CD14-positive monocyte (primary cell): ENCODE results near the gene CTXN1. TPM values are rescaled to one million over a fixed set of nuclear protein-coding genes. Genes with fewer than 3 reads are reported as not detected.

ENCODE experiments used
- DNase-seq, 3 donors: peaks; one replicate each; pipeline ENCODE4 v3.0.0-alpha.2; 2011 to 2022
- H2AFZ ChIP-seq: 2 replicates; pipeline ENCODE4 v1.6.0; 2012; ENCODE audit warnings: mild to moderate bottlenecking, low read depth, low read length, inconsistent platforms; ENCODE audit not compliant: insufficient read depth, poor library complexity, severe bottlenecking
- H3K27ac ChIP-seq, 2 donors: 1 replicate in 1 of 2; 2 replicates in 1 of 2; pipeline ENCODE4 v1.5.1; 2012 to 2013; ENCODE audit warnings: low read length in 2 of 2, control low read depth in 1 of 2, inconsistent platforms in 1 of 2, low read depth in 1 of 2, mild to moderate bottlenecking in 1 of 2
- H3K27me3 ChIP-seq, 2 donors: one replicate each; pipeline versions ENCODE4 v1.6.0 to v1.6.1; 2011 to 2013; ENCODE audit warnings: low read length in 2 of 2; ENCODE audit not compliant: control insufficient read depth in 2 of 2, insufficient read depth in 2 of 2
- H3K36me3 ChIP-seq, 2 donors: replicated peaks in 1 of 2; 1 replicate in 1 of 2; 2 replicates in 1 of 2; pipeline versions ENCODE4 v1.5.1 to v1.6.1; 2012 to 2013; ENCODE audit warnings: low read length in 2 of 2, control low read depth in 1 of 2, inconsistent platforms in 1 of 2, mild to moderate bottlenecking in 1 of 2; ENCODE audit not compliant: insufficient read depth in 2 of 2, control insufficient read depth in 1 of 2
- H3K4me1 ChIP-seq, 2 donors: 1 replicate in 1 of 2; 2 replicates in 1 of 2; pipeline versions ENCODE4 v1.5.1 to v1.6.1; 2012 to 2013; ENCODE audit warnings: low read length in 2 of 2, control low read depth in 1 of 2, inconsistent platforms in 1 of 2, mild to moderate bottlenecking in 1 of 2, moderate library complexity in 1 of 2; ENCODE audit not compliant: insufficient read depth in 2 of 2, control insufficient read depth in 1 of 2
- H3K4me2 ChIP-seq: replicated peaks from 2 replicates; pipeline ENCODE3; 2012; ENCODE audit warnings: low read length, moderate library complexity, mild to moderate bottlenecking; ENCODE audit not compliant: poor library complexity, severe bottlenecking; ENCODE audit errors: extremely low read depth
- H3K4me3 ChIP-seq, 3 experiments: fragments of 200-600 bp in 1 of 3; sonication (generic) in 1 of 3; replicated peaks in 1 of 3; 1 replicate in 2 of 3; 2 replicates in 1 of 3; pipeline ENCODE4 v1.5.1; 2011 to 2013; ENCODE audit warnings: low read length in 3 of 3, mild to moderate bottlenecking in 3 of 3, control low read depth in 2 of 3, low read depth in 2 of 3, inconsistent platforms in 1 of 3, moderate library complexity in 1 of 3
- H3K79me2 ChIP-seq: 2 replicates; pipeline ENCODE4 v1.6.0; 2012; ENCODE audit warnings: mild to moderate bottlenecking, control low read depth, inconsistent platforms, low read length, moderate library complexity; ENCODE audit not compliant: insufficient read depth
- H3K9ac ChIP-seq: 2 replicates; pipeline ENCODE4 v1.6.0; 2017; ENCODE audit warnings: low read length, mild to moderate bottlenecking; ENCODE audit not compliant: insufficient read depth, poor library complexity, severe bottlenecking
- H3K9me3 ChIP-seq, 2 donors: replicated peaks in 1 of 2; 1 replicate in 1 of 2; 2 replicates in 1 of 2; pipeline versions ENCODE4 v1.5.1 to v1.6.1; 2012 to 2013; ENCODE audit warnings: low read length in 2 of 2, control low read depth in 1 of 2; ENCODE audit not compliant: control insufficient read depth in 1 of 2, insufficient read depth in 1 of 2
- H4K20me1 ChIP-seq: 2 replicates; pipeline ENCODE4 v1.6.0; 2012; ENCODE audit warnings: mild to moderate bottlenecking, low read length, control low read depth, moderate library complexity; ENCODE audit not compliant: insufficient read depth
- H3K27ac Mint-ChIP-seq, 7 donors: one replicate each; pipeline ENCODE4 v1.8.0; 2020; ENCODE audit warnings: mild to moderate bottlenecking in 7 of 7, mixed read lengths in 7 of 7, moderate library complexity in 6 of 7, inconsistent platforms in 2 of 7
- H3K27me3 Mint-ChIP-seq, 3 donors: one replicate each; pipeline ENCODE4 v1.8.0; 2021 to 2022; ENCODE audit warnings: low read depth in 3 of 3, mild to moderate bottlenecking in 3 of 3, mixed read lengths in 3 of 3, moderate library complexity in 3 of 3, inconsistent platforms in 1 of 3
- H3K36me3 Mint-ChIP-seq, 2 donors: one replicate each; pipeline ENCODE4 v1.8.0; 2020; ENCODE audit warnings: mixed read lengths in 2 of 2, inconsistent platforms in 1 of 2, mild to moderate bottlenecking in 1 of 2
- H3K4me1 Mint-ChIP-seq: one replicate; pipeline ENCODE4 v1.8.0; 2020; ENCODE audit warnings: mild to moderate bottlenecking, mixed read lengths
- H3K4me3 Mint-ChIP-seq, 2 donors: one replicate each; pipeline ENCODE4 v1.8.0; 2020; ENCODE audit warnings: mild to moderate bottlenecking in 2 of 2, mixed read lengths in 2 of 2, moderate library complexity in 1 of 2
- H3K9me3 Mint-ChIP-seq, 7 donors: one replicate each; pipeline ENCODE4 v1.8.0; 2020 to 2022; ENCODE audit warnings: mixed read lengths in 7 of 7, mild to moderate bottlenecking in 6 of 7, moderate library complexity in 6 of 7, inconsistent platforms in 2 of 7
- CTCF ChIP-seq: fragments of 200-600 bp; IDR thresholded peaks from one replicate; pipeline ENCODE4 v1.8.0; 2022; ENCODE audit warnings: antibody characterized with exemption, mild to moderate bottlenecking
- WGBS: methylation state at CpG from one replicate; pipeline ENCODE4 v1.1.5; 2013; ENCODE audit warnings: missing lambda C conversion rate; ENCODE audit not compliant: insufficient coverage; 5-methylcytosine and 5-hydroxymethylcytosine counted together
- intact Hi-C, 2 donors: fragments of 100-400 bp; cut with micrococcal nuclease; formaldehyde crosslinking; loops; one replicate each; pipeline versions ENCODE4 v1.15.0 to v1.15.1; 2023
- polyA minus RNA-seq: library from RNA; depleted of rRNA, polyadenylated mRNA; stranded (reverse); fragments of >200 nt; gene quantifications from 2 replicates; pipeline ENCODE4 v1.2.3, GENCODE V29; 2012
- polyA plus RNA-seq, 3 donors: library from polyadenylated mRNA; depleted of rRNA in 1 of 3; unstranded in 2 of 3; stranded (reverse) in 1 of 3; fragments of 300-500 nt in 2 of 3; fragments of >200 nt in 1 of 3; fragmentation: Illumina TruSeq in 2 of 3; gene quantifications; 1 replicate in 2 of 3; 2 replicates in 1 of 3; pipeline ENCODE4 v1.2.3, GENCODE V29; 2012 to 2021
- total RNA-seq, 12 experiments: library from RNA in 1 of 12; stranded (reverse) in 1 of 12; fragments of 120-200 nt in 1 of 12; gene quantifications; one replicate each; pipeline ENCODE4 v1.2.4 and lab custom pipeline; 2013 to 2026; ENCODE audit warnings: mixed read lengths in 6 of 12, inconsistent platforms in 1 of 12

Gene CTXN1
- total RNA-seq (2013), result not detected
- polyA plus RNA-seq (not detected), polyA minus RNA-seq (0.40 TPM in 1 of 2 replicates, not detected in the other), total RNA-seq (lab: John Stamatoyannopoulos, UW) (0 to 2.0 (median 0) reads per million in 11 experiments)

GRCh38 chr19:7926021-7926726, at the start of gene CTXN1:
Gene CTXN1 (minus strand): TSS chr19:7926135. CDS start chr19:7925538, 597 bp downstream.
- peaks cover 0 to 2% (median 1%) of the 10 kb centered on the region in 7 donors for H3K9me3 Mint-ChIP-seq
- peak within 1 kb of the TSS in 3 of 7 donors; percentile 30 to 73 (median 45) for H3K27ac Mint-ChIP-seq
- H3K4me1 ChIP-seq, result peaks cover 16 to 27% of the 10 kb centered on the region in 2 donors
- intact Hi-C loops, result loop anchor here in 1 of 2 donors (10.0 kb wide), 1 partner anchor 1889 kb away; the partner anchor contains the start of gene FBXL12
- H2AFZ ChIP-seq, result peak within 1 kb of the TSS; percentile 31
- H3K4me3 Mint-ChIP-seq, result peak within 1 kb of the TSS; percentile 72 to 91
- H3K4me3 ChIP-seq, result peak within 1 kb of the TSS in 1 of 3 experiments; percentile 59
- H3K4me1 Mint-ChIP-seq, result peaks cover 16% of the 10 kb centered on the region
- no peak within 1 kb of the TSS for H3K9ac ChIP-seq
- H3K79me2 ChIP-seq, result no peaks in the 10 kb centered on the region
- no peak for TF ChIP-seq CTCF
- DNase-seq, result peak in 2 of 3 donors; percentile 30 to 48
- H3K4me2 ChIP-seq, result peak within 1 kb of the TSS; percentile 70
- no peak within 1 kb of the TSS for H3K27ac ChIP-seq
- peaks cover 13 to 19% (median 13%) of the 10 kb centered on the region in 3 donors for H3K27me3 Mint-ChIP-seq
- 21% methylated on average over 55 of the region's 65 CpGs for WGBS
- no peaks in the 10 kb centered on the region for H3K9me3 ChIP-seq
- peaks cover 22 to 25% of the 10 kb centered on the region in 2 donors for H3K36me3 ChIP-seq
- H3K36me3 Mint-ChIP-seq, result peaks cover 24 to 32% of the 10 kb centered on the region in 2 donors
- peaks cover 7% of the 10 kb centered on the region for H4K20me1 ChIP-seq
- H3K27me3 ChIP-seq, result no peaks in the 10 kb centered on the region

GRCh38 chr19:7975037-7975436, 49.1 kb upstream of the CTXN1 start:
- no peak overlapping the region for H3K4me3 Mint-ChIP-seq
- H3K79me2 ChIP-seq, result no peaks in the 10 kb centered on the region
- H3K4me3 ChIP-seq, result no peak overlapping the region
- no peaks in the 10 kb centered on the region for H3K27me3 ChIP-seq
- no peak overlapping the region for H3K27ac ChIP-seq
- no peak overlapping the region for H2AFZ ChIP-seq
- H3K9me3 ChIP-seq, result no peaks in the 10 kb centered on the region
- WGBS, result 100% methylated on average over 5 of the region's 7 CpGs
- H3K4me2 ChIP-seq, result no peak overlapping the region
- intact Hi-C loops, result no loop called here
- no peaks in the 10 kb centered on the region for H3K9me3 Mint-ChIP-seq
- no peak overlapping the region for H3K9ac ChIP-seq
- H3K4me1 Mint-ChIP-seq, result no peaks in the 10 kb centered on the region
- H3K27ac Mint-ChIP-seq, result peak overlapping the region in 2 of 7 donors; percentile 25 to 36
- H4K20me1 ChIP-seq, result peaks cover 28% of the 10 kb centered on the region
- DNase-seq, result no peak
- TF ChIP-seq CTCF, result no peak
- peaks cover 0 to 1% (median 0%) of the 10 kb centered on the region in 3 donors for H3K27me3 Mint-ChIP-seq
- peaks cover 45 to 85% of the 10 kb centered on the region in 2 donors for H3K36me3 Mint-ChIP-seq
- H3K4me1 ChIP-seq, result no peaks in the 10 kb centered on the region
- peaks cover 70 to 84% of the 10 kb centered on the region in 2 donors for H3K36me3 ChIP-seq
